Skin epidermis (tissue), 12 donors: Measurements from ENCODE around the gene CTNNBL1.
"Not testable (repeated sequence)": the region's sequence is repeated elsewhere in the genome, so short reads cannot be mapped to it uniquely, and the experiment has no call there.

Experiments
- H3K27ac ChIP-seq, 21 experiments: fragments of 200-600 bp; sonication (generic) in 11 of 21; one replicate each; pipeline ENCODE4 v1.5.0; 2020; ENCODE audit warnings: mild to moderate bottlenecking in 3 of 21, inconsistent platforms in 2 of 21, moderate library complexity in 2 of 21
- H3K4me3 ChIP-seq, 7 experiments: fragments of 200-600 bp; sonication (generic) in 2 of 7; one replicate each; pipeline ENCODE4 v1.5.0; 2020; ENCODE audit warnings: inconsistent platforms in 2 of 7, mild to moderate bottlenecking in 2 of 7, moderate library complexity in 1 of 7

Gene CTNNBL1

DNA sequence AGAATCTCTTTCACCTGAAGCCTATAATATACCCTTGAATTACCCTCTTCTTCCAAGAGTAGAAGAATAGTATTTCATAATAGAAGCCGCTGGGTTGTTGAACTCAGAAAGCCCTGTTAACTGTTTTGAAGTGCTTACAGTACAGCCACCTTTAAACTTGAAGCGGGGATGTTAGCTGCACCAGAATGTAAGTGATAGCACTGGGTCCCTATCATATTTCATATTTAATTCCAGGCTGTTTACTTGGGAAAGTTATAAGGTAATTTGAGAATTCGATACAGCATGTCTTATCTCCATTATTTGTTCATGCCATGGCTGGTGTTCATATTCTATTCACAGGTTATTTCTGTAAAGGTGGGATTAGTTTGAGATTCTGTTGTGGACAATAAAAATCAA, 145.6 kb downstream of the CTNNBL1 start:
- H3K27ac ChIP-seq = no peak overlapping the region
- no peak overlapping the region for H3K4me3 ChIP-seq

DNA sequence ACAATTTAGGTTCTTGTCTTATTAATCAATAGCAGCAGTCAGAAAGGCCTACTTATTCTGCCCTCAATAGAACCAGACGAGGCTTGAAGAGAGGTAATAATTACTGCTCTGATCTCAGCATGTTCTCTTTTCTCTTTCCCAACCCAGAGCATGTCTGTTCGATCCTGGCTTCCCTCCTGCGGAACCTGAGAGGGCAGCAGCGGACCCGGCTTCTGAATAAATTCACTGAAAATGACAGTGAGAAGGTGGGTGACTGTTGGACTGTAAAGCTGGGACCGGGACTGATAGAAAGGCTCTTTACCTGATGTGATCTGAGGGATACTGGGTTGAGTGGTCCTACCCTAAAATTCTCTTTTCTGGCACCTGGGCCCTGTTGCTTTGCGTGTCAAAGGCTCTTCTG, 146.1 kb downstream of the CTNNBL1 start:
- Histone ChIP-seq H3K27ac (no peak overlapping the region), H3K4me3 (no peak overlapping the region)

DNA sequence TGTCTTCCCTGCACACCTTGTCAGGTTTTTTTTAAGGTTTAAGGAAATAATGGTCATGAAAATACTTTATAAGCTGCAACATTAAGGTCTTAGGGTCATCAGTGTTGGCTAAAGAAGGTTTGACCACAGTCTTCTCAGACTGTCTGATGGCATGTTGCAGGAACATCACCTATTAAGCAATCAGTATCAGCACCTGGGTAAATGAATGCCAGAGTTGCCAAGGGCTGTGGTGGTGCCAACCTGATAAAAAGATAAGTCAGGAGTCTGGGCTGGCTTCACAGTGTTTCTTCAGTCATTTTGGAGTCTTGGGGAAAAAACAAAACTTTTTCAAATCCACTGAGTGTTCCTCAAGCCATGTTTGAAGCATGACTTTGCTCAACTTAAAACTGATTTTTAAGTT, 147.6 kb downstream of the CTNNBL1 start:
- Histone ChIP-seq H3K27ac (no peak overlapping the region), H3K4me3 (no peak overlapping the region)

DNA sequence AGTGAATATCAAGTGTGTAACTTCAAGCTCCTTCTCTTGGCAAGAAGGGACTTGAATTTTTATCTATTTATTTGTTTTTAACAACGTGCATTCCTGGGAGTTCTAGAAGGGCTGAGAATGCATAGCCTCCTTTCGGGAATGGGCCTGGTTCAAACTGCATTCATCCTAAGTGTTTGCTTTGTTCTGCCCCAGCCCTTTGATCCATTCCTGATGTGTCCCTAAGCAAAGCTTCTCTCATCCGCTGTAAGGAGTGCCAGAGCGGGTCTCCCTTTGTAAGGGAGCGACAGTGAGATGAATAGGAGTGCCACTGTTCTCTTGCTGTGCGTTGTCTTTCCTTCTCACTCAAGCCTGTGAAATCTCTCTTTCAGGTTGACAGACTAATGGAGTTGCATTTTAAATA, 148.1 kb downstream of the CTNNBL1 start:
- Histone ChIP-seq H3K4me3 (no peak overlapping the region), H3K27ac (no peak overlapping the region)

DNA sequence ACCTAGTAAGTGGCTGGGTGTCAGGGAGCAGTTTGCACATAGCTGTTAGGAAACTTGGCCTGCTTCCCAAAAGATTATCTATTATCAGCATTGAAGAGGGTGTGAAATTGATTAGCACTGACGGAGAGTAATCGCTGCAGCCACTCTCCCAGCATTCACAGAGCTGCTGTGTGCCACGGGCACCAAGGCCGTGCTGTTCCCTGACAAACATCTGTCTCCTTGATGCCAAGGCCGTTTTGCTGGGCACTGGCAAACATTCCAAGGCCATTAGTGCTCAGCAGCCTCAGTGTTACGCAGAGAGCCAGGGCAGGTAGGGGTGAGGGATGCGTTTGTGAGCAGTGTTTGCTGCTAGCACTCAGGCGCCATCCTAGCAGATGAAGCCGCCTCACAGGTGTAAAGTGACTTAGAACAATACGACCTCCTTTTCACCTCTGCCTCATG, 151.4 kb downstream of the CTNNBL1 start:
- H3K27ac ChIP-seq = no peak overlapping the region
- H3K4me3 ChIP-seq = no peak overlapping the region

DNA sequence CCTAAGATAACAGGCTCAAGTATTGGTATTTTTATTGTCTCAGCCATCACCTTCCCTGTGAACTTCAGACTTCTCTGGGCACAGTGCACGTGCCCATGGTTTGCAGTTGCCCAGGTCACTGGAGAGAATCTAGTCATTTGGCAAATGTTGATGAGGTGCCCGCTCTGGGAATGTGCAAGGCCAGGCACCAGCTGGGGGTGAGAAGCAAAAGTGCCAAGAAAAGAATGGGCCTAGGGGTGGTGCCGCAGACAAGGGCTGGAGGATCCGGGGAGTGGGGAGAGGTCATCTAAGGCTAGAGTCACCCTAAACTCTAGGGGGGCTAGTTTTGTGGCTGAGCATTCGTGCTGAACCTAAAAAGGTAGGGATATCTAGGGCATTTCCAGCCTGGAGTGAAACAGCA, 152.0 kb downstream of the CTNNBL1 start:
- Histone ChIP-seq H3K4me3 (no peak overlapping the region), H3K27ac (no peak overlapping the region)

DNA sequence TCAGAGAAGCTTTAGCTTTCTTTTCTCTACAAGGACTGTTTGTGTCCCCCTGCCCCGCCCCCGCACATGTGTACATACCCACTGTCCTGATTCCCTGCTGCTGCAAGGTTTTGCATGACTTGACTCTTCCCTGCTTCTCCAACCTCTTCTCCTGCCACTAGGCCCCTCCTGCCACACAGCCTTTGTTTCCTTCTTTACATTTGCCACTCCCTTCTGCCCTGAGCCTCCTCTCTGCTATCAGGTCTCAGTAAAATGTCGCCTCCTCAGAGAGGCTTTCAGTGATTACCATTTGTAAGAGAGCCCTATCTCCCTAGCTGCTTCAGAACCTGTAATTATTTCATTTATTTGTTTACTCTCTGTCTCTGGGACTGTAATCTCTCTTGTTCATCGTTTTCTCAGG, 152.7 kb downstream of the CTNNBL1 start:
- Histone ChIP-seq H3K4me3 (no peak overlapping the region), H3K27ac (no peak overlapping the region)

DNA sequence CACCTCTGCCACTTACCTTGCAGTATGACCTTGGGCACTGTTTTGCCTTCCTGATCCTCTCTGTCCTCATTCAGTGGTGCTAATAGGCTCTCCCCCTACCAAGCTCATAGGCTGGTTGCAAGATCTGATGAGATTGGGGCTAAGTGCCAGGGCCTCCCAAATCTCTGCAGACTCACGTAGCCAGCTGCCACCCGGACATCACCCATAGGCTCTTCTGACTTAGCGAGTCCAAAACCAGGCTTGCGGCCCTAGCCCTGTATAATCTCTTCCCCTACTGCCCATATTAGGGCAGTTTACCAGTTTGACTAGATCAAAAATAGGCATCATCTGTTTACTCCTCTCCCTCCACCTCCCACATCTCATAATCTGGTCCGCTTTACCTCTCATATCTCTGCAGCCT, 154.9 kb downstream of the CTNNBL1 start:
- H3K27ac ChIP-seq = no peak overlapping the region
- no peak overlapping the region for H3K4me3 ChIP-seq

DNA sequence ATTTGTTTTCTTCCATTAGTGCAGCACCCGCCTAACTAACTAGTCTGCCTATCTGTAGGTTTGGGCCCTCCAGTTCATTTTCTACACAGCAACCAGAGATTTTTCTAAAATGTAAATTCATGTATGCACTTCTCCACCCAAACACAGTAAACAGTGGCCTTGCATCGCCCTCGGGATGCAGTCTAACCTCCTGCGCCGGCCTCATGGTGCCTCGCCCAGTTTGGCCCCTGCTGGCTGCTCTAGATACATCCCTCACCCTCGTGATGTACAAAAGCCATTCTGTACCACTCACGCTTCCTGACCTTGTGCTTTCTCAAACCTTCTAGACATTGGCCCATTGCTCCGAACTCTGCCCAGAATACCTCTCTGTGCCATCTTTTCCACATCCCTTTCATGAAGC, 155.3 kb downstream of the CTNNBL1 start:
- Histone ChIP-seq H3K4me3 (no peak overlapping the region), H3K27ac (no peak overlapping the region)

DNA sequence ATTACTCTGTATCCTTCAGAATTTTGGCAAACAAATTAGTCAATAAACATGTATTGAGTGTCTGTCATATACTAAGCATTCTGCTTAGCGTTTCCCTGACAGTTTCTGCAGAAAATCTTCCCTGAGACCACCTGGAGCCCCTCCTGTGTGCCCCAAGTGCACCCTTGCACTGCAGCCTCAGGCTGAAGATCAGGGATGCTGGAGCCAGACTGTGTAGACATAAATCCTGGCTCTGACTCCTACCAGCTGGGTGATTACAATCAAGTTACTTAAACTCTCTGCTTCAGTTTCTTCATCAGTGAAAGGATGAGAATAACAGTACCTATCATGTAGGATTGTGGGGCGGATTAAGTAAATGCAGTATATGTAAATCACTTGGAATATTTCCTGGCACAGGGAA, 155.7 kb downstream of the CTNNBL1 start:
- no peak overlapping the region for H3K27ac ChIP-seq
- H3K4me3 ChIP-seq = no peak overlapping the region

DNA sequence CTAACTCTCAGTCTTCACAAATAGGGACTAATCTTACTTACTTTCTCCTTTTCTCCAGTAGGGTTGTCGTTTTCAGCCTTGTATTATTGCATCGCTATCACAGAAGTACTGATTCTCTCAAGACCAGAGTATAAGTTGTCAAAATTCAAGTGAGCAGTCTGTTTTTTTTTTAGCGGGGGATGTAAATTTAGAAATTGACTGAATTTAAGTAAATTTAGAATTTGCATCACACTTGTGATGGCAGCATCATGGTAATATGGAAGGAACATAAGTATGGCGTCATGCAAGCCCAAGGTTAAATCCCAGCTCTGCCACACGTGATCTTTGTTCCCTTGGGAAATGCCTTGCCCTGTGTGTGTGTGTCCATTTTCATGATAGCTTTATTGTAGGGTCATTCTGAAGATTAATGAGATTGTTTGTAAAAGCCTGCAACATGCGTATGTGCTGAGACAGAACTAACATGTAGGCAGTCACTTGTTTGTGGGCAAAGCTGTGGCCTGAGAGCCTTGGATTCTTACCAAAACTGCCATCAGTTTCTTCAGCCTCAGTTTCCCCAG, 156.3 kb downstream of the CTNNBL1 start:
- Histone ChIP-seq H3K27ac (no peak overlapping the region), H3K4me3 (no peak overlapping the region)

DNA sequence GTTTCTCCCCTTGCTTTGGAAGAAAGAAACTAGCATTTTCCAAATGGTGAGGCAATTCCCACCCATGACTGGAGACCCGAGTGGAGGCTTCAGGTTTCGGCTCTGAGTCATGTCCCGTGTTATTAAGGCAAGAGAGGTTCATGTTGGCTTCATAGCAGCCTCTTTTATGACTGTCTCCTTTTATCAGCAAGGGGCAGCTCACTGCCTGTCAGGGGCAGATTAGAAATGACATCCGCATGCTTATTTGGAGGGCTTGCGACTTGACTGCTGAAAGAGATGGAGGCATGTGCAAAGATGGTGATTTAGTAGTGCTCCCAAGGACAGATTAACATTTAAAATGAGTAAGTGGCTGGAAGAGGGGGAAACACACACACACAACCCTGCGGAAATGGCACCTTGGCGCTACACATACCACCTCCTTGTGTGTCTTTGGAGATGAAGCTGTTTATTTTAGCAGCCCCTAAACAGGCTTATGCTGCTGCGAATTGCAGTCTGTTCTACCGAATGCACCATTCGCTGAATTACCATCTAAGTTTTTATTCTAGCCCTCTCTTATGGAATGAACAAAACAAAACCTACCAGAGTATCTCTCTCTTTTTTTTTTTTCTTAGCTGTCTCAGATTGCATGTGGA, 157.0 kb downstream of the CTNNBL1 start:
- no peak overlapping the region for H3K27ac ChIP-seq
- no peak overlapping the region for H3K4me3 ChIP-seq

DNA sequence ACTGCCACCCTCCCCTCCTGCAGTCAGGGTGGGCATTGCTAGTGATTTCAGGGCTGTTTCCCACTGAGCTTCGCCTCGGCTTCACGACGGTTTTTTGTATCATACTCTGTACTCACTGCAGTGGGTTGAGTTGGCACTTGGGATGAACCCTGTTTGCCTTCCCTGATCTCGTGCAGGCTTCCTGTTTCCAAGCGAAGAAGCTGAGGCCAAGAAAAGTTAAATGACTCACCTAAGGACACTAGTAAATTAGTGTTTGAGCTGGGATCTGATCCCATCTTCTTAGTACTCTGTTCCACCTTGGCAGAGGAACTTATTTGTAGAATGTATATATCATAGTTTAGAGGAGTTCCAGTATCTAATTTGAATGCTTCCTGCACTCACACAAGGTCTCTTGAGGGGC, 158.8 kb downstream of the CTNNBL1 start:
- Histone ChIP-seq H3K27ac (no peak overlapping the region), H3K4me3 (no peak overlapping the region)

DNA sequence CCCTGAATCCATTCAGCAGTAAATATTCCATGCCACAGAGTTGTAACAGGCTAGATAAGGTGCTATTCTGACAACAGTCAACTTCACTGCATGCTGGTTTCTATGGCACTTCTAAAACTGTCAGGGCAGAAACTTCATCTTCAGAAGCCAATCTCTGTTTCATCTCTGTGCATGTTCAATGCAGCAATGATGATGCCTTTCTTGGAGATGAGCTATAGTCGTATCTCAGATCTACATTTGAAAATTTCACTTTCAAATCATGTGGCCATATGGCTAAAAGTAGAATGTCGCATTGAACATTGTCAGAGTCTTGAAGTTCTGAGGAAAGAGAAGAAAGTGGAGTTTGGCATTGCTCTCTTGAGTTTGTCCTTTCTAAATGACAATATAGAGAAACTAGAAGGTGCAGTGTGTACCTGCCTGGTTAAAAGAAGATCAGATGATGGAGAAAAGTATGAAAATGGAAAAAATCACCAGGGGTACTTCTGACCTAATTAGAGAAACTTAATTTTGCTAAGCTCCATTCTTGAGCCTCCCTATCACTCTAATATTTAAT, 160.1 kb downstream of the CTNNBL1 start:
- no peak overlapping the region for H3K27ac ChIP-seq
- H3K4me3 ChIP-seq = no peak overlapping the region

DNA sequence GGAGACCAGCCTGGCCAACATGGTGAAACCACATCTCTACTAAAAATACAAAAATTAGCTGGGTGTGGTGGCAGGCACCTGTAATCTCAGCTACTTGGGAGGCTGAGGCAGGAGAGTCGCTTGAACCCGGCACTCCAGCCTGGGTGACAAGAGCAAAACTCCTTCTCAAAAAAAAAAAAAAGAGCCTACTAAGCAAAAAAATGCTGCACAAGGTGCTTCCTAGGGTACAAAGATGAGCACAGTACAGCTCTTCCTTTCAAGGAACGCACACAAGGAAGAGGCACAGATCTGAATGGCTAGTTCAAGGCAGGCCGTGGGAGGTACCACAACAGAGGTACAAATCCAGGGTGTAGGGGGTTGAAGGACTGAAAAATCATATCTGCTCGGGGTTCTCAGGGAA, 162.2 kb downstream of the CTNNBL1 start:
- not testable (repeated sequence) for H3K27ac ChIP-seq, H3K4me3 ChIP-seq

DNA sequence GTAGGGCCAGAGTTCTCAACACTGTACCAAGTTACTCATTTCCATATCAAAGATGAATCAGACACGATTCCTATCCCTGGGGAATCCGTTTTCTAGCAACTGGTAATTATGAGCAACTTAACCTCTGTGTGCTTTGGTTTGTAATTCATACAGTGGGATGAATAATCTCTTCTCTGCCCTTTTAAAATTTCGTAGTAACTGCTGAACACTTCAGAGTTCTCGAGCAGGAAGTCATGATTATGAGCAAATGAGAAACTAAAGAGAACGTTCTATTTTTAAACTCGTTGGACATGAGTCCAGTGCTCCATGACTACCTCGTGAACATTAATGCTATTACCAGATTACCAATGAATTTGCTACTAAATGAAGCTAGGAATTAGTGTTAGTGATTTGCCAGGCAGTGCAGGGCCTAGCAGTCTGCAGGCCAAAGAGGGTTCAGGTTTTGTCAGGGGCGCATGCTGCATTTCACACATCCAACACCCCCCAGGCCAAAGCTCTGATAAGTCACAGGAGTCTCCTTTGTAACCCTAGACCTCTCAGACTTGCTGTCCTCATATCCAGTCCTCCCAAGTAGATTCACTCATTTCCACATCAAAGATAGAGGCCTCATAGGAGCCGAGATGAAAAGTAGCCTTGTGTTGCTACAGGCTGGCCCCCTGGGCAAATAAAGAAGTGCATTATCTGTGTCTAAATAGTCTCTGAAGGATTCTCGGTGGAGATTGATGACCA, 163.3 kb downstream of the CTNNBL1 start:
- no peak overlapping the region for H3K4me3 ChIP-seq
- no peak overlapping the region for H3K27ac ChIP-seq

DNA sequence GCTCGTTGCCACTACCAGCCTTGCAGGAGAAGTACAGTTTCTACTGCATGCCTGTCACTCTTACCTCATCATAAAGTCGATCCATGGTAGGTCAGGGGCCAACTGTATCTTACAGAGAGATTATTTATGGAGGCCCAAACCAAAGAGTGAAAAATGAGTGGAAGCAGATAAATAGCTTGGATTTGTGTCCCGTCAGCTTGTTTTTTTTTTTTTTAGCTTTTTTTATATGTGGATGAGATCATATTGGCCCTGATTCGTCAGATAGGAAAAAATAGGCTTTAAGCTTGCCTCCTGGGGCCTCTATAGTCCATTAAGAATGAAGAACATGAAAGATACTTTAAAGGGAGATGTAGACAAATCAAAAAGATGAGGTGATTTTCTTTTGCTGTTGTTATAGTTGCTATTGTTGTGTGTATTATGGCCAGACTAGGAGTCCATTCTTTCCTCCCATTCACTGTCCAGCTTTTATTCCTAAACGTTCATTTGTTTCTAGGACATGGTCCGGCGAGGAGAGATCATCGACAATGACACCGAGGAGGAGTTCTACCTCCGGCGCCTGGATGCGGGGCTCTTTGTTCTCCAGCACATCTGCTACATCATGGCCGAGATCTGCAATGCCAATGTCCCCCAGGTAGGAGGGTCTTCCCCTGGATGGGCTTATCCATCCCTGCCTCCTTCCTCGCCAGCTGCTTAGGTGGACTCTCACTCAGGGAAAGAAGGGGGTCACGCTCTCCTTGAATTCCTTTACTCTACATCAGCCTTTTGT, 165.8 kb downstream of the CTNNBL1 start:
- H3K4me3 ChIP-seq = no peak overlapping the region
- H3K27ac ChIP-seq = no peak overlapping the region

DNA sequence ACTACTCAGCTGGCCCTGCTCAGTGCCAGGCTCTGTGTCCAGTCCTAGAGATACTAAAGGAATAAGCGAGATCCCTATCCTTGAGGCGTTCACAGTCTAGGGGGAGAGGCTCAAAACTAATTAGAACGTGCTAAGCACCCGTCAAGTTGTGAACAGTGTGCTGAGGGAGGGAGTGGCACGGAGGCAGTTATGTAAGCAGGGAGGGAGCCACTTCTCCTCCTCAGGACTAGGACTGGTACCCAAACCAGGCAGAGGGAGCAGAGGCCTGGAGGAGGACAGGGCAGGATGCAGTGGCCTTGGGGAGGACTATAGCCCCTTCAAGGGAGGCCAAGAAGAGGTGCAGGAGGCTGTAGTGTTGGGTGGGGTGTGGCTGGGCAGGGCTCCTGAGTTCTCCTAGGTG, 169.5 kb downstream of the CTNNBL1 start:
- H3K4me3 ChIP-seq = no peak overlapping the region

DNA sequence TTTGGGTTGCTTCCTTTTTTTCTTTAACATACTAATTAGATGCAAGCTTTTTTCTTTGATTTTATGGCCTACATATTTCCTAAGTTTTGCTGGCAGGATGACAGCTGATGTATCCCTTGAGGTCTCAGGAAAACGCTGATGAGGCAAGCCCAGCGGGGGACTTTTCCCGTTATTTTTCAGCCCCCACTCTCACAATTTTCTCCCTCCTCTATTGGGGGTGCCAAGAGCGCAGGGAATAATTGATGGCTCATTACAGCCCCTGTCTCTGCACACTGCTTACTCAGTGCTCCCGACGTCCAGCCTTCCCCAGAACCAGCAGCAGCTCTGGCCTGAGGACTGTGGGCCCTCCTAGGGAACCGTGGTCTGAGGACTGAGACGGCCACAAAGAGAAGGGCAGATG, 170.5 kb downstream of the CTNNBL1 start:
- H3K27ac ChIP-seq = no peak overlapping the region
- no peak overlapping the region for H3K4me3 ChIP-seq

More for the DNA sequence above, 169.5 kb downstream of the CTNNBL1 start:
- no peak overlapping the region for H3K27ac ChIP-seq

DNA sequence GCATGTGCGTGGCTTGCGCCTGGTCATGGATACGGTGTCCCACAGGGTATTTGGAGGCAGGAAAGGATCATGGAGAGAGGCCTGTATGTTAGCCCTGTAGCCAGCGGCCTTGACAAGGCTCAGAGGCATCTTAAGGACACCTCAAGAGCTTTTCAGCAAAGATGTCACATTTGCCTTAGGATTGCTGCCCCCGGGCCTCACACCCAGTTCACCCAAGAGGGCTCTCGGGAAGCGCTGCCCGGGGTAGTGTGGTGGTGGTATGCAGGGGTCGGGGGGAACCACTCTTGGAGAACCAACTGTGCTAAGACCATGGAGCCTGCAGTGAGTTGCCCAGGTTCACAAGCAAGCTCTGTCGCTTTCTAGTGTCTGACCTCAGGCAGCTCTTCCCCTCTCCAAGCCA, 172.2 kb downstream of the CTNNBL1 start:
- H3K27ac ChIP-seq = no peak overlapping the region
- H3K4me3 ChIP-seq = no peak overlapping the region
